Erythroblast (primary cell): ENCODE data around the gene DIP2A.

Experiments used
- GATA1 ChIP-seq: IDR thresholded peaks from 2 replicates; pipeline ENCODE4 v1.6.1; 2011; ENCODE audit warnings: low read depth, mild to moderate bottlenecking, control low read depth, low read length, moderate library complexity
- POLR2A ChIP-seq: IDR thresholded peaks from 2 replicates; pipeline ENCODE4 v1.6.1; 2011; ENCODE audit warnings: mild to moderate bottlenecking, low read length

DNA sequence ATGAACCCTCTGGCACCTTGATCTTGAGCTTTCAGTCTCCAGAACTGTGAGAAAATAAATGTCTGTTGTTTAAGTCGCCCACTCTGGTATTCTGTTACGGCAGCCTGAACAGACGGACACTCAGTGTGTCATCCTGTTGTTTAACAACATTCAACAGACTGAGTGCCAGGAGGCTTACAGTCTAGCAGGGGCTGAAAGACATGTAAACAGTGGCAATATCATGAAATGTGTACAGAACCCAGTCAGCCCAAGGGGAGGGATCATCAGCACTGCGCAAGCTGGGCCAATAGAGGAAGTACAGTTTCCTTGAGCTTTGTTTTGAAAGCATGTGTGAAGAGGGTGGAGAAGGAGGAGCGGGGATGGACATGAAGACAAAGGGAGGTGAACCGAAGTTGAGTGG, 13.6 kb downstream of the DIP2A start:
- TF ChIP-seq POLR2A: no peak
- TF ChIP-seq GATA1: no peak
